Neuron (in vitro differentiated cells): ENCODE results near the gene SH3GL3.

ENCODE experiments used
- H2AFZ ChIP-seq: one replicate; pipeline ENCODE4 v1.6.1; 2013; ENCODE audit warnings: low read depth, mild to moderate bottlenecking, inconsistent platforms, low read length, moderate library complexity
- H3K27me3 ChIP-seq: one replicate; pipeline ENCODE4 v1.6.1; 2013; ENCODE audit warnings: low read length; ENCODE audit not compliant: insufficient read depth
- H3K36me3 ChIP-seq: one replicate; pipeline ENCODE4 v1.6.1; 2013; ENCODE audit warnings: low read length; ENCODE audit not compliant: insufficient read depth
- H3K4me1 ChIP-seq: one replicate; pipeline ENCODE4 v1.6.1; 2013; ENCODE audit warnings: low read length; ENCODE audit not compliant: insufficient read depth
- H3K4me3 ChIP-seq: 2 replicates; pipeline ENCODE4 v1.5.1; 2013; ENCODE audit warnings: mild to moderate bottlenecking, low read length, moderate library complexity
- H3K9me3 ChIP-seq: one replicate; pipeline ENCODE4 v1.6.1; 2013; ENCODE audit warnings: low read length

SH3GL3 gene

GRCh38 chr15:83446904-83447709 is at the start of gene SH3GL3:
Gene SH3GL3 (plus strand): TSS chr15:83447341. CDS start chr15:83447534, 193 bp downstream.
- H3K4me1 ChIP-seq: peaks cover 2% of the 10 kb centered on the region
- no peaks in the 10 kb centered on the region for H3K36me3 ChIP-seq
- peak within 1 kb of the TSS; percentile 44 for H3K4me3 ChIP-seq
- peak within 1 kb of the TSS; percentile 96 for H2AFZ ChIP-seq
- peaks cover 15% of the 10 kb centered on the region for H3K27me3 ChIP-seq
- no peaks in the 10 kb centered on the region for H3K9me3 ChIP-seq

- Histone ChIP-seq H3K9me3 (peaks cover 1% of the 10 kb centered on the region), H3K4me3 (no peak overlapping the region), H3K36me3 (no peaks in the 10 kb centered on the region), H3K4me1 (no peaks in the 10 kb centered on the region), H2AFZ (no peak overlapping the region), H3K27me3 (peaks cover 22% of the 10 kb centered on the region)
Measured at GRCh38 chr15:83398626-83399025, 48.5 kb upstream of the SH3GL3 start.

GRCh38 chr15:83404121-83404520 is 43.0 kb upstream of the SH3GL3 start:
- H3K36me3 ChIP-seq: no peaks in the 10 kb centered on the region
- H3K4me1 ChIP-seq: no peaks in the 10 kb centered on the region
- H3K4me3 ChIP-seq: no peak overlapping the region
- H3K27me3 ChIP-seq: peaks cover 5% of the 10 kb centered on the region
- H2AFZ ChIP-seq: no peak overlapping the region
- no peaks in the 10 kb centered on the region for H3K9me3 ChIP-seq

- H3K36me3 ChIP-seq: no peaks in the 10 kb centered on the region
- H3K4me3 ChIP-seq: no peak overlapping the region
- H3K4me1 ChIP-seq: no peaks in the 10 kb centered on the region
- H3K27me3 ChIP-seq: no peaks in the 10 kb centered on the region
- H2AFZ ChIP-seq: no peak overlapping the region
- H3K9me3 ChIP-seq: no peaks in the 10 kb centered on the region
Measured at GRCh38 chr15:83410532-83410931, 36.6 kb upstream of the SH3GL3 start.

- no peaks in the 10 kb centered on the region for H3K4me1 ChIP-seq
- H3K9me3 ChIP-seq: no peaks in the 10 kb centered on the region
- H3K27me3 ChIP-seq: no peaks in the 10 kb centered on the region
- no peaks in the 10 kb centered on the region for H3K36me3 ChIP-seq
- no peak overlapping the region for H2AFZ ChIP-seq
- no peak overlapping the region for H3K4me3 ChIP-seq
Measured at GRCh38 chr15:83413054-83413719, 34.0 kb upstream of the SH3GL3 start.

- Histone ChIP-seq H3K4me3 (no peak overlapping the region), H3K36me3 (no peaks in the 10 kb centered on the region), H2AFZ (no peak overlapping the region), H3K27me3 (no peaks in the 10 kb centered on the region), H3K9me3 (no peaks in the 10 kb centered on the region), H3K4me1 (no peaks in the 10 kb centered on the region)
Measured at GRCh38 chr15:83422081-83422480, 25.1 kb upstream of the SH3GL3 start.

GRCh38 chr15:83422541-83422940 is 24.6 kb upstream of the SH3GL3 start:
- Histone ChIP-seq H3K36me3 (no peaks in the 10 kb centered on the region), H2AFZ (no peak overlapping the region), H3K27me3 (no peaks in the 10 kb centered on the region), H3K4me3 (no peak overlapping the region), H3K4me1 (no peaks in the 10 kb centered on the region), H3K9me3 (no peaks in the 10 kb centered on the region)

- H3K4me3 ChIP-seq: no peak overlapping the region
- H2AFZ ChIP-seq: no peak overlapping the region
- no peaks in the 10 kb centered on the region for H3K27me3 ChIP-seq
- H3K4me1 ChIP-seq: no peaks in the 10 kb centered on the region
- H3K36me3 ChIP-seq: no peaks in the 10 kb centered on the region
- H3K9me3 ChIP-seq: no peaks in the 10 kb centered on the region
Measured at GRCh38 chr15:83424101-83424500, 23.0 kb upstream of the SH3GL3 start.

- H3K9me3 ChIP-seq: no peaks in the 10 kb centered on the region
Measured at GRCh38 chr15:83430441-83430840, 16.7 kb upstream of the SH3GL3 start.

GRCh38 chr15:83431521-83431920 is 15.6 kb upstream of the SH3GL3 start:
- no peak overlapping the region for H3K4me3 ChIP-seq
- H2AFZ ChIP-seq: no peak overlapping the region
- no peaks in the 10 kb centered on the region for H3K4me1 ChIP-seq
- no peaks in the 10 kb centered on the region for H3K36me3 ChIP-seq
- H3K9me3 ChIP-seq: no peaks in the 10 kb centered on the region
- H3K27me3 ChIP-seq: peaks cover 2% of the 10 kb centered on the region

More at GRCh38 chr15:83430441-83430840, 16.7 kb upstream of the SH3GL3 start:
- Histone ChIP-seq H2AFZ (no peak overlapping the region), H3K27me3 (peaks cover 2% of the 10 kb centered on the region), H3K4me1 (no peaks in the 10 kb centered on the region), H3K4me3 (no peak overlapping the region), H3K36me3 (no peaks in the 10 kb centered on the region)

GRCh38 chr15:83435202-83435601 is 11.9 kb upstream of the SH3GL3 start:
- Histone ChIP-seq H3K9me3 (no peaks in the 10 kb centered on the region), H3K4me3 (no peak overlapping the region), H3K27me3 (peaks cover 2% of the 10 kb centered on the region), H3K36me3 (no peaks in the 10 kb centered on the region), H2AFZ (no peak overlapping the region), H3K4me1 (no peaks in the 10 kb centered on the region)

- peaks cover 2% of the 10 kb centered on the region for H3K27me3 ChIP-seq
- H2AFZ ChIP-seq: no peak overlapping the region
- H3K4me3 ChIP-seq: no peak overlapping the region
- no peaks in the 10 kb centered on the region for H3K36me3 ChIP-seq
- H3K9me3 ChIP-seq: no peaks in the 10 kb centered on the region
- H3K4me1 ChIP-seq: no peaks in the 10 kb centered on the region
Measured at GRCh38 chr15:83435782-83436181, 11.4 kb upstream of the SH3GL3 start.

GRCh38 chr15:83436513-83437158 is 10.5 kb upstream of the SH3GL3 start:
- H3K4me3 ChIP-seq: no peak overlapping the region
- H2AFZ ChIP-seq: no peak overlapping the region
- H3K4me1 ChIP-seq: no peaks in the 10 kb centered on the region
- no peaks in the 10 kb centered on the region for H3K9me3 ChIP-seq
- peaks cover under 1% of the 10 kb centered on the region for H3K27me3 ChIP-seq
- no peaks in the 10 kb centered on the region for H3K36me3 ChIP-seq
